ENCODE results near the gene VPS25. TPM values are rescaled to one million over a fixed set of nuclear protein-coding genes. Genes with fewer than 3 reads are reported as not detected.

The VPS25 gene
- total RNA-seq, 2 donors from 2014 or later = 18.5 to 24.2 TPM

DNA sequence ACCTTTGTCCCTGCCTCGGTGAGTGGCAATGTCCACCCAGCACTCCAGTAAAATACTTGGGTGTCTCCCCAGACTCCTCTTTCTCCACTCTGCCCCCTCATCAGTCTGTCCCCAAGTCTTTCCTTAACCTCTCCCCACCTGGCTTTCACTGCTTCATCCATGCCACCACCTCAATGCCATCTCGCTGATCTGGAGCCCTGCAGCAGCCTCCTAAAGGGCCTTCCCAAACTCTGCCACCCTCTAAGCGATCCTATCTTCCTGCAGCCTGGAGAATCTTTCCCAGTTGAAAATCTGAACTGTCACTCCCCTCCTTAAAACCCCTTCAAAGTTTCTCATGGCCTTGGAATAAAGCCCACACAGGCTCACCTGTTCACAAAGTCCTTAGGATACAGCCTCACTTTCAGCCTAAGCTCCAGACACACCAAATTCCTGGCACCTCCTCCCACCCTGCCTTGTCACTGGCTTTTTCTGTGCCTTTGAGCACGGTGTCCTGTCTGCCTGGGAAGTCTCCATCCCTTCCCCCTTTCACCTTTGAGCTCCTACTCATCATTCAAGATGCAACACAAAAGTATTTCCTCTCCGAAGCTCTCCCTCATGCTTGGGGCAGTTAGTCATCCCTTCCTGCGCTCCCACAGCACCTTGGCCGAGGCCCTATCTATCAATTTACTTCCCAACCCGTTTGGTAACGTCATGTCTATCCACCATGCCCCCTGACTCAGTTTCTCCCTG is 10.0 kb downstream of the VPS25 start:
- TF ChIP-seq, protein P1, sequence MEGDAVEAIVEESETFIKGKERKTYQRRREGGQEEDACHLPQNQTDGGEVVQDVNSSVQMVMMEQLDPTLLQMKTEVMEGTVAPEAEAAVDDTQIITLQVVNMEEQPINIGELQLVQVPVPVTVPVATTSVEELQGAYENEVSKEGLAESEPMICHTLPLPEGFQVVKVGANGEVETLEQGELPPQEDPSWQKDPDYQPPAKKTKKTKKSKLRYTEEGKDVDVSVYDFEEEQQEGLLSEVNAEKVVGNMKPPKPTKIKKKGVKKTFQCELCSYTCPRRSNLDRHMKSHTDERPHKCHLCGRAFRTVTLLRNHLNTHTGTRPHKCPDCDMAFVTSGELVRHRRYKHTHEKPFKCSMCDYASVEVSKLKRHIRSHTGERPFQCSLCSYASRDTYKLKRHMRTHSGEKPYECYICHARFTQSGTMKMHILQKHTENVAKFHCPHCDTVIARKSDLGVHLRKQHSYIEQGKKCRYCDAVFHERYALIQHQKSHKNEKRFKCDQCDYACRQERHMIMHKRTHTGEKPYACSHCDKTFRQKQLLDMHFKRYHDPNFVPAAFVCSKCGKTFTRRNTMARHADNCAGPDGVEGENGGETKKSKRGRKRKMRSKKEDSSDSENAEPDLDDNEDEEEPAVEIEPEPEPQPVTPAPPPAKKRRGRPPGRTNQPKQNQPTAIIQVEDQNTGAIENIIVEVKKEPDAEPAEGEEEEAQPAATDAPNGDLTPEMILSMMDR (IDR thresholded peaks at IDR 0.05) = no peak
- DNase-seq (ENCODE audit: low spot score) (no peak), ATAC-seq (ENCODE audit: insufficient number of reproducible peaks, low FRiP score, low read depth) (no peak)
- Histone ChIP-seq H3K27me3 (replicated peaks; ENCODE audit: insufficient read depth) (peaks cover 9% of the 10 kb centered on the region), H3K27ac (no peak overlapping the region), H3K4me3 (no peak overlapping the region), H3K9me3 (no peaks in the 10 kb centered on the region), H3K36me3 (peaks cover 14% of the 10 kb centered on the region), H3K4me1 (ENCODE audit: control insufficient read depth in 1 of 2, low read depth in 2 of 2) (peaks cover 3 to 21% of the 10 kb centered on the region in 2 donors)

DNA sequence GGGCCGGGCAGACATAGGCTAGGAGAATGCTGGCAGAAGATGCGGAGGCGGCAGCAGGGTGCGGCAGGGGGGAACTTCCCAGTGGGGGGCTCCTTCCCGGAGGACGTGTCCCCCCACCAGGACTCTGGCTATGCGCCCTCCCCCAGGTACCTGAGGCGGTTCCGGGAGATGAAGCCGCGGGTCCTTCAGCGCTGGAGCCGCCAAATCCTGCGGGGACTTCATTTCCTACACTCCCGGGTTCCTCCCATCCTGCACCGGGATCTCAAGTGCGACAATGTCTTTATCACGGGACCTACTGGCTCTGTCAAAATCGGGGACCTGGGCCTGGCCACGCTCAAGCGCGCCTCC is 10.5 kb downstream of the VPS25 start:
- H3K4me1 ChIP-seq (ENCODE audit: control insufficient read depth in 1 of 2, low read depth in 2 of 2) = peaks cover 3 to 21% of the 10 kb centered on the region in 2 donors
- no peaks in the 10 kb centered on the region for H3K9me3 ChIP-seq

DNA sequence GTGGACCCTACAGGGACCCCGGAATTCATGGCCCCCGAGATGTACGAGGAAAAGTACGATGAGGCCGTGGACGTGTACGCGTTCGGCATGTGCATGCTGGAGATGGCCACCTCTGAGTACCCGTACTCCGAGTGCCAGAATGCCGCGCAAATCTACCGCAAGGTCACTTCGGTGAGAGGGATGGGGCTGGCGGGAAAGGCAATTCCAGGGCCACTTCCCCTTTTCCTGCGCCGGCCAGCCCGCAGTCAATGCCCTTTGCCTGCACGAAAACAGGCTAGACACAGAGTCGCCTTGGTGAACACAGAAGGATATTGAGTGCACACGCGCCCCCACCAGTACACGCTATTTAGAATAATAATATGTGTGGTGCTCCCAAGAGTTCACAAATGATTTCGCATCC is 11.2 kb downstream of the VPS25 start:
- DNase-seq (ENCODE audit: low spot score) = no peak
- H3K27ac ChIP-seq = no peak overlapping the region
- ATAC-seq (ENCODE audit: insufficient number of reproducible peaks, low FRiP score, low read depth) = no peak
- peaks cover 2% of the 10 kb centered on the region for H3K36me3 ChIP-seq
- TF ChIP-seq, protein P1 (IDR thresholded peaks at IDR 0.05) = no peak
- H3K4me3 ChIP-seq = no peak overlapping the region
- peaks cover 3 to 21% of the 10 kb centered on the region in 2 donors for H3K4me1 ChIP-seq (ENCODE audit: control insufficient read depth in 1 of 2, low read depth in 2 of 2)
- peaks cover 9% of the 10 kb centered on the region for H3K27me3 ChIP-seq (replicated peaks; ENCODE audit: insufficient read depth)
- no peaks in the 10 kb centered on the region for H3K9me3 ChIP-seq

More for the DNA sequence above, 10.5 kb downstream of the VPS25 start:
- no peak overlapping the region for H3K27ac ChIP-seq
- DNase-seq (ENCODE audit: low spot score) (no peak), ATAC-seq (ENCODE audit: insufficient number of reproducible peaks, low FRiP score, low read depth) (no peak)
- peaks cover 9% of the 10 kb centered on the region for H3K27me3 ChIP-seq (replicated peaks; ENCODE audit: insufficient read depth)
- H3K4me3 ChIP-seq = no peak overlapping the region
- TF ChIP-seq, protein P1 (IDR thresholded peaks at IDR 0.05) = no peak
- H3K36me3 ChIP-seq = peaks cover 9% of the 10 kb centered on the region

DNA sequence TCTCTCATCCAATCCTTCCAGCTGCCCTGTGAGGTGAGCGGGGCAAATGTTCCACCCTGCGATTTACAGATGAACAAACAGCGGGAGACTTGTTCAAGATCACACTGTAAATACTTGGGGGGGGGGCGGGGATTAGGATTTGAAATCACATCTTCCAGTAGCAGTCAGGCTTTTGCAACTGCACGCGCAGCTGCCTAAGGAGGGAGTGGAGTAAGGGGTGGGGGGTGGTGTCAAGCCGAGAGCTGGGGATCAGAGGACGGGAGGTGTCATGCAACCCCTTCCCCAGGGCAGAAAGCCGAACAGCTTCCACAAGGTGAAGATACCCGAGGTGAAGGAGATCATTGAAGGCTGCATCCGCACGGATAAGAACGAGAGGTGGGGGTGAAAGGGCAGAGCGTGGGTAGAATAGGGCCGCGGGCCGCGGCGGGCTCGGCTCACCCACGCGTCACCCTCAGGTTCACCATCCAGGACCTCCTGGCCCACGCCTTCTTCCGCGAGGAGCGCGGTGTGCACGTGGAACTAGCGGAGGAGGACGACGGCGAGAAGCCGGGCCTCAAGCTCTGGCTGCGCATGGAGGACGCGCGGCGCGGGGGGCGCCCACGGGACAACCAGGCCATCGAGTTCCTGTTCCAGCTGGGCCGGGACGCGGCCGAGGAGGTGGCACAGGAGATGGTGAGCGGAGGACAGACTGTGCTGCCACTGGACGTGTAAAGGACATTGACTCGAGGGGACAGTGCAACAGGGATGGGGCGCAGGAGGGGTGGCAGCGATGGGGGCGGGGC is 11.8 kb downstream of the VPS25 start:
- H3K4me3 ChIP-seq = no peak overlapping the region
- TF ChIP-seq, protein P1 (IDR thresholded peaks at IDR 0.05) = no peak
- H3K9me3 ChIP-seq = no peaks in the 10 kb centered on the region
- H3K27ac ChIP-seq = no peak overlapping the region
- H3K4me1 ChIP-seq (ENCODE audit: control insufficient read depth in 1 of 2, low read depth in 2 of 2) = peaks cover 2 to 18% of the 10 kb centered on the region in 2 donors
- no peak for ATAC-seq (ENCODE audit: insufficient number of reproducible peaks, low FRiP score, low read depth)
- DNase-seq (ENCODE audit: low spot score) = no peak
- peaks cover 9% of the 10 kb centered on the region for H3K27me3 ChIP-seq (replicated peaks; ENCODE audit: insufficient read depth)
- H3K36me3 ChIP-seq = no peaks in the 10 kb centered on the region

DNA sequence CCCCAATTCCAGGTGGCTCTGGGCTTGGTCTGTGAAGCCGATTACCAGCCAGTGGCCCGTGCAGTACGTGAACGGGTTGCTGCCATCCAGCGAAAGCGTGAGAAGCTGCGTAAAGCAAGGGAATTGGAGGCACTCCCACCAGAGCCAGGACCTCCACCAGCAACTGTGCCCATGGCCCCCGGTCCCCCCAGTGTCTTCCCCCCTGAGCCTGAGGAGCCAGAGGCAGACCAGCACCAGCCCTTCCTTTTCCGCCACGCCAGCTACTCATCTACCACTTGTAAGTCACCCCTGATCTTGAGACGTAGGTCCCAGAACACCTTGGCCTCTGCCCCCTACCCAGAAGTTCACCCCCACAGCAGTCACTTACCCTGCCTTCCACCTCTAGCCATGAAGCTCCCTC is 14.0 kb downstream of the VPS25 start:
- H3K4me3 ChIP-seq = no peak overlapping the region

More for the DNA sequence above, 14.0 kb downstream of the VPS25 start:
- DNase-seq (ENCODE audit: low spot score) = no peak
- no peaks in the 10 kb centered on the region for H3K36me3 ChIP-seq
- no peak for ATAC-seq (ENCODE audit: insufficient number of reproducible peaks, low FRiP score, low read depth)
- no peaks in the 10 kb centered on the region for H3K9me3 ChIP-seq
- H3K27me3 ChIP-seq (replicated peaks; ENCODE audit: insufficient read depth) = no peaks in the 10 kb centered on the region
- TF ChIP-seq, protein P1 (IDR thresholded peaks at IDR 0.05) = no peak
- peaks cover 0 to 7% of the 10 kb centered on the region in 2 donors for H3K4me1 ChIP-seq (ENCODE audit: control insufficient read depth in 1 of 2, low read depth in 2 of 2)
- H3K27ac ChIP-seq = no peak overlapping the region

Measured in thoracic aorta (tissue), 2 donors.